Renal cortical epithelial cell (primary cell): ENCODE data around the gene WWOX. TPM values are rescaled to one million over a fixed set of nuclear protein-coding genes. Genes with fewer than 3 reads are reported as not detected.
"Not testable (repeated sequence)": the region's sequence is repeated elsewhere in the genome, so short reads cannot be mapped to it uniquely, and the experiment has no call there.

ENCODE experiments used
- DNase-seq: peaks from one replicate; pipeline ENCODE4 v3.0.0-alpha.2; 2011; ENCODE audit warnings: low read depth
- total RNA-seq: library from RNA; depleted of rRNA; stranded (reverse); fragments of >200 nt; gene quantifications from 2 replicates; pipeline ENCODE4 v1.2.3, GENCODE V29; 2014

WWOX gene
- total RNA-seq, 1 donor from 2014 or later, result 29.5 TPM

- no peak for DNase-seq
These were observed 399.9 kb downstream of the WWOX start for GRCh38 chr16:78499399-78499798.

- no peak for DNase-seq
These were observed 401.3 kb downstream of the WWOX start for GRCh38 chr16:78500659-78501270.

DNA sequence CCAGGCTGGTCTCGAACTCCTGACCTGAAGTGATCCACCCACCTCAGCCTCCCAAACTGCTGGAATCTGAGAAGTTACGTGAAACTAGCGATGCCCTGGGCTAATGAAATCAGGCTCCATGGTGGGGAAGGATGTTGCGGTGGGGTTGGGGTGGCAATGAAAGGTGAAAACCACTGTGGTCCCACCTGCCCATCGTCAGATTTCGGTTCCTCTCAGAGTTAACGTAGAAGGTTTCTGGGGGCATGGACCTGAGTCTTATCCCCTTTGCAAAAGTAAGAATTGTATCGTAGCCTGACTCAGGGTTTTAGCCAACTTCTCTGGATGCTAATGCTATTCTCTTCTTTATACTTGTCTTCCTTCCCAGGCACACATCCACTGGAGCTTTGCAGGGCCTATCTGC, 402.3 kb downstream of the WWOX start:
- no peak for DNase-seq

- DNase-seq, result no peak
These were observed 403.4 kb downstream of the WWOX start for GRCh38 chr16:78502812-78503350.

DNA sequence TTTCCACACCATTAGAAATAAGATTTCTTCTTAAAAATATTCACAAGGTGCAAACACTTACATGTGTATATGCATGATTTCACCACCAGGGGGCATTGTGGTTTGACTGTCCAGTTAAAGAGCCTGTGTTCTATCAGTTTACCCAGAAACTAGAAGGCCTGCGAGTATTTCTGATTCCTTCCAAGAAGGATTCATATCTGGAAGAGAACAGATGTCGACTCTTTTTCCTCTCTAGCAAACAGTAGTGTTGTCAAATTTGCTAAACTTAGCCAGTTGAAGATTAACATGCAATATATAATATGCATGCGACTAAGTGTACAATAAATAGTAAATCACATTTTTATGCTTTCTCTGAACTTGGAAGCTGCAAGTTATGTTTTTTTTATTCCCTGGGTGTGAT, 404.1 kb downstream of the WWOX start:
- peak; percentile 48 for DNase-seq

DNA sequence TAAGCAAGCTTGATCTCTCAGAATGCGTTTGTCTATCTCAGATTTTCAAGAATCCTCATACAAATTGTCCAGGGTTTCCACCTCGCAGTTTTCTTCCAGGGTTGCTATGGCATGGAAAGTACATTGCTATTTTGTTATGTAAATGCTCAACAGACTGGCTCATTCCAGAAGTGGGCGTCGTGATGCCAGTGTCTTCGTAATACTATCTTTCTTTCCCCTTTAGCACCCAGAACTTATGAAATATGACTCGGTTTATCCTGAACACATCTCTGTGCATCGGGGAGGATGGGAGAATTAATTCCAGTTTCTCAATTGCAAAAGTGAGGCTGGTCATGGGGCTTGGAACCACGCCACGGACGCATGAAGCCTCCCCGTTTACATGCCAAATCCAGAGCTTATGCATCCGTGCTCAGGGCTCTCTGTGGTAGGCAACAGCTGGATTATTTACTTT, 405.0 kb downstream of the WWOX start:
- DNase-seq, result no peak

DNA sequence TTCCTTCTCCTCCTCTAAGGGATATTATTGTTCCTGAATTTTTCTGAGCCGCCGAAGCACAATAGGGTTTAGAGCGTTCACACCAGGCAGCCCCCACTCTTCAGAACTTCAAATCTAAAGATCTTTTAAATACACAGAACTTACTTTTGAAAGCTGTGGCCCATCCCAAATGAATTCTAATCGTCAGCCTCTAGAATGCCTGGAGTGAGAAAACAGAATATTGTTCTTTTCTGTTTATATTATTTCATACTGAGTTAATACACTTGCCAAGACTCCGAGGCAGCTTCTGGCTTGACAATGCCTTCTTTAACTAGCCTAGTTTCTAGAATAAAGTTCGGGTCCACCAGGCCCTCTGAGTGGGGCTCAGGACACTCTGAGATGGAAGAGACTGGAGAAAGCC, 405.6 kb downstream of the WWOX start:
- no peak for DNase-seq

DNA sequence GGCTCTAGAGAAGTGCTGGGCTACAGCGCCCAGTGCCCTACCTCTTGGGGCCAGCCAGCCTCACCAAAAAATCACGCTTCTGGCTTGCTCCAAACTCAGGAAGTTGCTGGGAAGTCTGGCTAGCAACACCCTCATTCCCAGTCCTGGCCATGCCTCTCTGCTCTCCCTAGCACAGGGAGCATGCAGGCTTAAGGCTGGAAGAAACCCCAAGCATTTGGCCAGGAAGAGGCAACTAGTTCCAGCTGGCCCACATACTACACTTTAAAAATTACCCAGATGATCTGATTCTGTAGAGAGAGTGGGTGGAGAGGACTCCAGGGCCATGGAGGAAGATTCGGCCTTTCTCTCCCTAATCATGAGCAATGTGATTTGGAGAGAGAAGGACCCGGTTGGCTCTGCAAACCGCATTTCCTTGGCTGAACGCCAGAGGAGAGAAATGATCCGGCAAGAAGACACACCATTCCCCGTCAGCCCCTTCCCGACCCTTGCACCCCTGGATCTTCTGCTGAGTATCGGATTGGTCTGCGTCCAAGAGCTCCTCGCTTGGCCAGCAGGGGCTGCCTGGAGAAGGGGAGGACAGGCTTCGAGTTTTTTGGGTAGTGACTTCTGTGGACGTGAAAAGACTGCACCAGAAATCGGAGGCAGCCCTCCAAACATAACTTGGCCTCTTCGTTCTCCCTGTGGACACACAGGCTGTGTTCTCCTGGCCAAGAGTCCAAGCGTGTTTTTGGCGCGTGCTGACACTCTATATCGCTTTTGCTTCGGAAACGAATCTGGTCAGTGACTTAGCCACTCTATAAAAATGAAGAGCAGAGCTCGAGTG, 406.3 kb downstream of the WWOX start:
- peak; percentile 65 for DNase-seq

- DNase-seq, result peak; percentile 51
These were observed 407.1 kb downstream of the WWOX start for GRCh38 chr16:78506367-78507193.

- no peak for DNase-seq
These were observed 408.1 kb downstream of the WWOX start for GRCh38 chr16:78507576-78507975.

- no peak for DNase-seq
These were observed 410.5 kb downstream of the WWOX start for GRCh38 chr16:78509965-78510364.

DNA sequence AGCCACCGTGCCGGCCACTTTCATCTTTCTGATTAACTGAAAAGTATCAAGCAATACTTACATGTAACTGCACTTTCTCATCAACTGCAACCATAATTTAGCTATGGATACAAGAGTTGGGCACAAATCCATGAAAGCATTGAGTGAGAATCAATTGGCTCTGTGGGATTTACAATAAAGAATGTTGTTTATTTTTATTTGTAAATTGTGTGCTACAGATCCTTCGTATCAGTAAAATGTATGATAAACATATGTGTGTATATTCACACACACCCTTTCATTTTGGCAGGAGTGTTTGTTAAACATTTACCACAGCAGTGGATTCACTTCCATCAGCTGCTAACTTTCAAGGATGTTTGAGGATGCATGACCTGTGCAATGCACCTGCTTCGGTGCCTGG, 411.0 kb downstream of the WWOX start:
- DNase-seq, result no peak

GRCh38 chr16:78513838-78514237, 414.4 kb downstream of the WWOX start:
- DNase-seq, result peak; percentile 65

GRCh38 chr16:78514888-78515287, 415.4 kb downstream of the WWOX start:
- not testable (repeated sequence) for DNase-seq

- DNase-seq, result no peak
These were observed 416.0 kb downstream of the WWOX start for GRCh38 chr16:78515421-78515820.

DNA sequence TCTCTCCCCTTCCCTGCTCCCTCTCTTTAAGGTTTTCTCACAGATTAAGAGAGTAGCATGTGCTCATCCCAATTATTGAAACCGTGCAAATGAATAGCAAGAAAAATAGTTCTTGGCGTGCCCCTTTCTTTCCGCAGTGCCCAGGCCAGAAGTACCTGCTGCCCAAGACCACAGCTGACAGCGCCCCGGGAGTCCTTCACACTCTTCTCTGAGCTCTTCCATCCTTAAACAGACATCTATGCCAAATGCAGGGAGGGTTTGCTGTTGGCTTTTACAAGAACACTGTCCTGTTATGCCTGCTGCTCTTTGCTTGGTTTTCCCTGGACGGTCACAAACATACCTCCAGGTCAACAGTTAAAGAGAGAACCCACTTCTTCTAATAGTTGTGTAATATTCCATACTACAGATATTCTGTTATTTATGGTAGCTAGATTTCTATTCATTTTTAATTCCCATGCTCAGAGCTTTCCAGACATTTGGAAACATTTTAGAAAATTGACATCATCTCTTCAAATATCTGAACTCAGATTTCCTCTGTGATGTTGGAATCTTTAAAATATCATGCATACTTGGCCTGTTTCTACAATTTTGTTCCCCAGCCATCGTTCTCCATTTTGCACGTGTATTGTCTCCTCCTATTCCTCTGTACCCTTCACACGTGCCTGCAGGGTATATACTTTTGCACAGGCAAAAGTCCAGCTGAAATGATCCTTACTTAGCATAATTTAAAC, 416.7 kb downstream of the WWOX start:
- no peak for DNase-seq

DNA sequence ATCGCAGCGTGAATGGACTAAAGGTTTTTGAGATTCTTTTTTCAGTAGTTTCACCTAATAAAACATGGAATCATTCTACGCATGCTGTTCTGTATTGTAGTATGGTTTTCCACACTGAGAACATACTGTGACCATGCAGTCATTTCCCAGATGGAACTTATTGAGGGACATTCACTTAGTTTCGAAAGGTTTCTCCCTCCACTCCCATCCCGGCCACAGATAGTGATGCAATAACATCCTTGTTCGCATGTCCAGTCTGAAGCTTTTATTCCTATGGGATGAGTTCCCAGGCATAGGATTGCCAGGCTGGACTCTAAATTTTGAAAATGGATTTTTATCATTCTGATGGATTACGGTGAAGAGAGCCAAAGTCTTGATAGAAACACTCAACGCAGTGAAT, 420.4 kb downstream of the WWOX start:
- no peak for DNase-seq

DNA sequence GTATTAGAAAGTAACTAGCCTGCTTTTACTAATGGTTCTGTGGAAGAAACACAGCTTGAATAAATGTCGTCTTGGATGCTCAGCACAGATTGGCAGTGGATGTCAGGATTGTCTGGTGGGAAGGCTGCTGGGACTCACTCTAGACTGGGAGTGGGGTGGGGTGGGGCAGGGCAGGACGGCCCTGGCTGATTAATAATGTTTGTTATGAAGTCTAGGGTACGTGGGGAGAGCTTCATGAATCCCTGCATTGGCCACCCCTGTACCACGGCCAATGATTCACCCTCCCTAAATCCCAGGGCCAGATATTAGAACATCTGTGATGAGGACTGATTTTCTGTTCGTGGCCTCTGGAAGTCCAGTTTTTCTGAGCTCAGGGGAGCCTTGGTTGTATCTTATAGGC, 421.0 kb downstream of the WWOX start:
- no peak for DNase-seq

DNA sequence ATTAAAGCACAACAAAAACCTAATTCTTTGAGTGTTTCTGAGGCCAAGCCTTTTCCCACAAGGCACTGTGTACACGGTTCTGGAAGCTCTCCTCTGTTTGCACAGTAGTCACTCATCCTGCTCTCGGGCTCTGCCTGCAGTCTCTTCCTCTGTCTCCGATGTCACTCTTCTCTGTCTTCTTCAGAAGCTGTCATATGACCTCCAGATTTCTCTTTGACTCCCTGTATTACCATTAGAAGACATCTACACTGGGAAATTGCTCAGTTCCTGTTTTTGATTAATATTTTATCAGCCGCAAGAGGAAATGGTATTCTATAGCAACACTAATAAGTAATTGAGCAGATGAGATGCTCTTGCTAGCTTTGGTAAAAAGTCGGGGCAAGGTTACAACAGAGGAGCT, 422.9 kb downstream of the WWOX start:
- no peak for DNase-seq

DNA sequence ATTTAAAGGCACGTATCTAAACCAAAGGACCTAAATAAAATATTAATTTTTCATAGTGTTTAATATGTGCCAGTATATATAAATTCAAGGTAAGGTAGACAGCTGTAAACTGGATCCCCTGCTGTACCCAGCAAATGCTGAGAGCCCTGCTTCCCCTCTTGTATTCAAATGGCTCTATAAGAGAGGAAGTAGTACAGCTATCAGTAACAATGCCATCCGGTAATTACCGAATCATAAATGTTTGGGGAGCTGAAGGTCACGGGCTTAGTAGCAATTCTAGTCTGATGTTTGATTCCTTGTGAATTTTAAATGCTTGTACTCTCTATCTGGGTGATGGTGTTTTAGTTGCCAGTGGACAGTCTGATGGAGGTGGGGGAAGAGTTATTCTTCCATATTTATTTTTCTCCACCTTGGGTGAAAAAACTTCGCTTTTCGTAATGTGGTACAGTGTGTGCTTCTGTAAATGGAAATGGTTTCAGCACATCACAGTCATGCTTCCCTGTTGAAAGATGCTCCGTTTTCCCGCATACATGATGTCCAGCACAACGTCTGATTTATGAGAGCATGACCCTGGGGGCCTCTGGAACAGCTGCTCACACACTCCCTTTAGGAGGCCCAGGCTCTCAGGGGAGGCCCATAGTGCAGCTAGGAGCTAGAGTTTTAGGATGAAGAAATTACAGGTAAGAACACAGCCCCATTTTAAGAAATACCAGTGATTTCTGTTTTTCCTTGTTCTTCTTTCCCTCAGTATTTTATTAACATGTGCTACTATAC, 423.9 kb downstream of the WWOX start:
- DNase-seq, result no peak
